ENCODE results near the gene NEK9. TPM values are rescaled to one million over a fixed set of nuclear protein-coding genes. Genes with fewer than 3 reads are reported as not detected.

The NEK9 gene
- total RNA-seq, 1 donor from 2014 or later: 116 TPM

GRCh38 chr14:75162631-75163030 lies 35.8 kb upstream of the NEK9 start:
- no peaks in the 10 kb centered on the region for H3K9me3 ChIP-seq
- H3K4me1 ChIP-seq: peaks cover 0 to 19% of the 10 kb centered on the region in 2 donors
- H3K27me3 ChIP-seq: no peaks in the 10 kb centered on the region
- intact Hi-C loops (cut with DNase I): no loop called here
- DNase-seq (ENCODE audit: low spot score in 2 of 2): no peak
- H3K27ac ChIP-seq: no peak overlapping the region
- H3K4me3 ChIP-seq: no peak overlapping the region
- no peaks in the 10 kb centered on the region for H3K36me3 ChIP-seq
- TF ChIP-seq CTCF (IDR thresholded peaks at IDR 0.05): no peak

- no peak for TF ChIP-seq CTCF (IDR thresholded peaks at IDR 0.05)
- Histone ChIP-seq H3K4me3 (no peak overlapping the region), H3K36me3 (no peaks in the 10 kb centered on the region), H3K9me3 (no peaks in the 10 kb centered on the region), H3K27me3 (no peaks in the 10 kb centered on the region), H3K4me1 (peaks cover 0 to 3% of the 10 kb centered on the region in 2 donors), H3K27ac (no peak overlapping the region)
- DNase-seq (ENCODE audit: low spot score in 2 of 2): no peak
- intact Hi-C loops (cut with DNase I): no loop called here
Measured at GRCh38 chr14:75158843-75159614, 32.2 kb upstream of the NEK9 start.

GRCh38 chr14:75156901-75157300 lies 30.1 kb upstream of the NEK9 start:
- H3K27me3 ChIP-seq: no peaks in the 10 kb centered on the region
- H3K27ac ChIP-seq: no peak overlapping the region
- intact Hi-C loops (cut with DNase I): no loop called here
- H3K4me3 ChIP-seq: no peak overlapping the region
- TF ChIP-seq CTCF (IDR thresholded peaks at IDR 0.05): no peak
- H3K36me3 ChIP-seq: peaks cover under 1 to 2% of the 10 kb centered on the region in 2 donors
- H3K9me3 ChIP-seq: no peaks in the 10 kb centered on the region
- DNase-seq (ENCODE audit: low spot score in 2 of 2): no peak
- H3K4me1 ChIP-seq: peaks cover 0 to 3% of the 10 kb centered on the region in 2 donors

- Histone ChIP-seq H3K27me3 (no peaks in the 10 kb centered on the region), H3K27ac (no peak overlapping the region), H3K4me1 (peaks cover 0 to 3% of the 10 kb centered on the region in 2 donors), H3K4me3 (no peak overlapping the region), H3K9me3 (no peaks in the 10 kb centered on the region), H3K36me3 (peaks cover 8 to 10% of the 10 kb centered on the region in 2 donors)
- no peak for DNase-seq (ENCODE audit: low spot score in 2 of 2)
- no peak for TF ChIP-seq CTCF (IDR thresholded peaks at IDR 0.05)
- intact Hi-C loops (cut with DNase I): no loop called here
Measured at GRCh38 chr14:75156111-75156510, 29.3 kb upstream of the NEK9 start.

GRCh38 chr14:75155169-75155568 lies 28.3 kb upstream of the NEK9 start:
- Histone ChIP-seq H3K4me3 (no peak overlapping the region), H3K27ac (no peak overlapping the region), H3K9me3 (no peaks in the 10 kb centered on the region), H3K4me1 (peaks cover 0 to 3% of the 10 kb centered on the region in 2 donors), H3K36me3 (peaks cover 9 to 19% of the 10 kb centered on the region in 2 donors), H3K27me3 (no peaks in the 10 kb centered on the region)
- TF ChIP-seq CTCF (IDR thresholded peaks at IDR 0.05): no peak
- no peak for DNase-seq (ENCODE audit: low spot score in 2 of 2)
- intact Hi-C loops (cut with DNase I): no loop called here
